Measurements from ENCODE around the gene SAPCD1.

Gene SAPCD1

GRCh38 chr6:31718265-31718664, 44.2 kb upstream of the SAPCD1 start:
- in situ Hi-C loops (cut with HindIII; ENCODE audit: low pct_ligation_motif_present, low sequenced_read_pairs) = no loop called here
- no peak for DNase-seq
- Histone ChIP-seq H3K36me3 (replicated peaks) (no peaks in the 10 kb centered on the region), H3K27me3 (replicated peaks) (no peaks in the 10 kb centered on the region), H3K27ac (no peak overlapping the region), H3K4me3 (ENCODE audit: low read depth, low read length) (no peak overlapping the region)
- TF ChIP-seq CTCF (IDR thresholded peaks at IDR 0.05; ENCODE audit: low read depth, low read length, missing control alignments) = no peak

- no peak for DNase-seq
- no peaks in the 10 kb centered on the region for H3K27me3 ChIP-seq (replicated peaks)
- in situ Hi-C loops (cut with HindIII; ENCODE audit: low pct_ligation_motif_present, low sequenced_read_pairs) = no loop called here
- no peak overlapping the region for H3K4me3 ChIP-seq (ENCODE audit: low read depth, low read length)
- TF ChIP-seq CTCF (IDR thresholded peaks at IDR 0.05; ENCODE audit: low read depth, low read length, missing control alignments) = no peak
- H3K36me3 ChIP-seq (replicated peaks) = no peaks in the 10 kb centered on the region
- H3K27ac ChIP-seq = no peak overlapping the region
Measured at GRCh38 chr6:31719001-31719400, 43.5 kb upstream of the SAPCD1 start.

GRCh38 chr6:31720196-31720770, 42.2 kb upstream of the SAPCD1 start:
- H3K27ac ChIP-seq = no peak overlapping the region
- no peak for TF ChIP-seq CTCF (IDR thresholded peaks at IDR 0.05; ENCODE audit: low read depth, low read length, missing control alignments)
- H3K4me3 ChIP-seq (ENCODE audit: low read depth, low read length) = no peak overlapping the region
- H3K36me3 ChIP-seq (replicated peaks) = no peaks in the 10 kb centered on the region
- no peak for DNase-seq
- no peaks in the 10 kb centered on the region for H3K27me3 ChIP-seq (replicated peaks)
- in situ Hi-C loops (cut with HindIII; ENCODE audit: low pct_ligation_motif_present, low sequenced_read_pairs) = no loop called here

- DNase-seq = no peak
- in situ Hi-C loops (cut with HindIII; ENCODE audit: low pct_ligation_motif_present, low sequenced_read_pairs) = no loop called here
- H3K4me3 ChIP-seq (ENCODE audit: low read depth, low read length) = no peak within 1 kb of the TSS
- peaks cover 4% of the 10 kb centered on the region for H3K36me3 ChIP-seq (replicated peaks)
- no peak within 1 kb of the TSS for H3K27ac ChIP-seq
- TF ChIP-seq CTCF (IDR thresholded peaks at IDR 0.05; ENCODE audit: low read depth, low read length, missing control alignments) = no peak
- no peaks in the 10 kb centered on the region for H3K27me3 ChIP-seq (replicated peaks)
Measured at GRCh38 chr6:31721351-31722020, 41.0 kb upstream of the SAPCD1 start, which contains the start of gene LY6G6C. Gene LY6G6C (minus strand): TSS chr6:31721746. CDS start chr6:31721679, 67 bp downstream.

DNA sequence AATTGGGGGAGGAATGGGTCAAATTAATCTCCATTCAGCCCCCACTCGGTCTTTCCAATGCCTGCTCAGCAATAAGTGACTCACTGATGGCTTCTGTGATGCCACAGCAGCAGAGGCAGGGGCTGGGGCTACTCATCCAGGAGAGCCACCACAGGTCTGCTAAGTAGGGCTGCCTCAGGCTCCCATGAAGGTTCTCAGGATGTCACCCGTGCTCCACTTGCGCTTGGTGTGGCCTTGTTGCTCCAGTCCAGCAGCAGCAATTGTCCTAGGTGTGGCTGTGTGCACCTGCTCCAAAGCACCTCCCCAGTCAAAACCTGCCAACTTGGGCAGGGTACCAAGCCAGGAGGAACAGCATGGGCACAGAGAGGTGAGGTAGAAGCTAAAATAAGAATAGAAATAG, 40.3 kb upstream of the SAPCD1 start:
- in situ Hi-C loops (cut with HindIII; ENCODE audit: low pct_ligation_motif_present, low sequenced_read_pairs) = no loop called here
- Histone ChIP-seq H3K36me3 (replicated peaks) (peaks cover 9% of the 10 kb centered on the region), H3K4me3 (ENCODE audit: low read depth, low read length) (no peak overlapping the region), H3K27me3 (replicated peaks) (no peaks in the 10 kb centered on the region), H3K27ac (no peak overlapping the region)
- DNase-seq = no peak
- TF ChIP-seq CTCF (IDR thresholded peaks at IDR 0.05; ENCODE audit: low read depth, low read length, missing control alignments) = no peak
